Stomach (tissue), 9 donors: ENCODE data around the gene RIMKLB. TPM values are rescaled to one million over a fixed set of nuclear protein-coding genes. Genes with fewer than 3 reads are reported as not detected.

Experiments used
- DNase-seq, 2 donors: peaks; one replicate each; pipeline versions ENCODE4 v3.0.0 to v3.0.0-alpha.2; 2013 to 2019
- H3K27ac ChIP-seq, 5 donors: fragments of 200-600 bp in 4 of 5; sonication (generic) in 4 of 5; one replicate each; pipeline ENCODE4 v1.5.1; 2013 to 2019; ENCODE audit warnings: mild to moderate bottlenecking in 1 of 5, moderate library complexity in 1 of 5
- H3K27me3 ChIP-seq, 3 donors: fragments of 200-600 bp; sonication (generic); one replicate each; pipeline ENCODE4 v1.5.1; 2017 to 2019; ENCODE audit warnings: mixed run types in 1 of 3
- H3K36me3 ChIP-seq, 4 donors: fragments of 200-600 bp; sonication (generic); 1 replicate in 3 of 4; 2 replicates in 1 of 4; pipeline ENCODE4 v1.5.1; 2016 to 2019
- H3K4me1 ChIP-seq, 4 donors: fragments of 200-600 bp; sonication (generic); one replicate each; pipeline ENCODE4 v1.5.1; 2016 to 2019
- H3K4me3 ChIP-seq, 4 donors: fragments of 200-600 bp; sonication (generic) in 3 of 4; one replicate each; pipeline ENCODE4 v1.5.1; 2016 to 2019; ENCODE audit warnings: mild to moderate bottlenecking in 1 of 4
- H3K9me3 ChIP-seq, 4 donors: fragments of 200-600 bp; sonication (generic); one replicate each; pipeline ENCODE4 v1.5.1; 2016 to 2019
- EP300 ChIP-seq: sonication (generic); formaldehyde crosslinking; IDR thresholded peaks from one replicate; pipeline ENCODE4 v1.6.1; 2017; ENCODE audit warnings: antibody characterized with exemption
- POLR2A ChIP-seq, 4 donors: fragments of 450-650 bp; IDR thresholded peaks; one replicate each; pipeline ENCODE4 v1.6.1; 2016; ENCODE audit warnings: antibody characterized with exemption in 4 of 4, control low read depth in 2 of 4, mild to moderate bottlenecking in 1 of 4, moderate library complexity in 1 of 4
- POLR2AphosphoS5 ChIP-seq, 3 donors: sonication (generic); formaldehyde crosslinking; IDR thresholded peaks; one replicate each; pipeline ENCODE4 v1.6.1; 2016; ENCODE audit warnings: antibody characterized with exemption in 3 of 3
- WGBS, 5 donors: extraction: QIAGEN DNeasy Blood & Tissue Kit in 3 of 5; methylation state at CpG; one replicate each; pipeline versions ENCODE4 v1.1.5 to v1.1.7; 2013 to 2018; 5-methylcytosine and 5-hydroxymethylcytosine counted together
- intact Hi-C: fragments of 100-400 bp; cut with DNase I; formaldehyde crosslinking; loops from one replicate; pipeline ENCODE4 v1.15.1; 2023; ENCODE audit warnings: low total_unique reads
- polyA plus RNA-seq, 3 donors: library from polyadenylated mRNA; stranded (reverse); fragments of 200-250 nt; gene quantifications; one replicate each; pipeline ENCODE4 v1.2.3, GENCODE V29; 2013
- total RNA-seq, 5 donors: library from RNA; depleted of rRNA; stranded (reverse); fragments of >200 nt; gene quantifications; one replicate each; pipeline versions ENCODE4 v1.1.0 to v1.2.3, GENCODE V29; 2014 to 2016
- TF ChIP-seq, protein P1 (sequence below), 7 experiments: fragments of 450-650 bp in 4 of 7; fragments of 200-600 bp in 3 of 7; sonication (generic) in 3 of 7; IDR thresholded peaks; one replicate each; pipeline ENCODE4 v1.5.1; 2016 to 2019; ENCODE audit warnings: antibody characterized with exemption in 7 of 7, control low read depth in 2 of 7, mild to moderate bottlenecking in 1 of 7
- donor health status: healthy with polysubstance abuse.
- donor health status: Bipolar disorder and iron deficiency.
- donor health status: healthy.

Gene RIMKLB
- total and polyA plus RNA-seq, 8 donors, result 3.2 to 78.0 (median 24.1) TPM

- WGBS, 5 donors, result 79 to 89% (median 87%) methylated on average over 5 of the region's 5 CpGs
- DNase-seq, result no peak
- Histone ChIP-seq H3K27me3 (no peaks in the 10 kb centered on the region), H3K4me1 (no peaks in the 10 kb centered on the region), H3K36me3 (no peaks in the 10 kb centered on the region), H3K9me3 (no peaks in the 10 kb centered on the region), H3K27ac (no peak overlapping the region), H3K4me3 (no peak overlapping the region)
- intact Hi-C loops, result loop anchor here (10.0 kb wide), 1 partner anchor 222 kb away; no protein-coding TSS in a partner anchor
- no peak for TF ChIP-seq EP300
Observed at GRCh38 chr12:8672381-8672780, 25.4 kb upstream of the RIMKLB start.

DNA sequence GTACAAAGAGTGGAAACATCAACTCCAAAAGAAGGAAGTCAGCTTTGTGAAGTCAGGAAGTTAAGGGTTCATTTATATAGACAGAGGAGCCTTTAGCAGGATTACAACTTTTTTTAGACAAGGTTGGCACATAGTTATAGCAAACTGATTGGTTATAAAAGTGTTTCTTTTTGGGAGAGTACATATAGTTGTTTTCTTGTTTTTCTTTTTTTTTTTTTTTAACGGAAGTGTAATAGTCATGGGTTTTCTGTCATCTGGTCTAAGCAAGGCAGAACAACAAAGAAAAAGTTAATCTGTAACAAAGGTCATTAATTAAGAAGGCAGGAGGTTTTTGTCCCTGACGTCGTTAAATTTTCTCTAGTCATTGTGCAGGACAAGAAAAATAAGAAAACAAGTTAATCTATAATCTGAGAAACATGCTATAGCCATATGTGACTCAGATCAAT is 22.2 kb upstream of the RIMKLB start:
- intact Hi-C loops, result loop anchor here (10.0 kb wide), 1 partner anchor 219 kb away; no protein-coding TSS in a partner anchor

DNA sequence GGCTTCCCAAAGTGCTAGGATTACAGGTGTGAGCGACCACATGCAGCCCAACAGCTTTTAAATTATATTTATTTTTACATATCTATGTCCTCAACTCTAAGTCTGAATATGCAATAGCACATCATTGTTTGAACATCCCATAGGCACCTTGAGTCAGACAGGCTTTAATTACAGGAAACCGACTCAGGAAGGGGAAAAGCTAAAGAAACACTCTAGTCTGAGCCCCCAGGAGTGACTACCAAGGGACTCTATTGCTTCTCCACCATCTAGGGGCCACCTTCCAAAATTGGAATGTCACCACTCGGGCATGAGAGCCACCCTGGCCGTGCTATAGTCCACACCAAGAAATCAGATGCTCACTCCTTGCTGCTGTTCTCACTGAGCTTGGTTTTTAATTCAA is 21.1 kb upstream of the RIMKLB start:
- no peaks in the 10 kb centered on the region for H3K9me3 ChIP-seq
- H3K27me3 ChIP-seq, result no peaks in the 10 kb centered on the region
- DNase-seq, result no peak
- H3K36me3 ChIP-seq, result no peaks in the 10 kb centered on the region
- 80 to 84% (median 83%) methylated on average over 4 of the region's 4 CpGs for WGBS, 5 donors
- H3K27ac ChIP-seq, result no peak overlapping the region
- intact Hi-C loops, result loop anchor here (10.0 kb wide), 1 partner anchor 218 kb away; no protein-coding TSS in a partner anchor
- H3K4me1 ChIP-seq, result peaks cover 0 to 8% (median 3%) of the 10 kb centered on the region in 4 donors
- TF ChIP-seq POLR2A (IDR thresholded peaks at IDR 0.05), result no peak
- TF ChIP-seq EP300, result no peak
- TF ChIP-seq, protein P1, sequence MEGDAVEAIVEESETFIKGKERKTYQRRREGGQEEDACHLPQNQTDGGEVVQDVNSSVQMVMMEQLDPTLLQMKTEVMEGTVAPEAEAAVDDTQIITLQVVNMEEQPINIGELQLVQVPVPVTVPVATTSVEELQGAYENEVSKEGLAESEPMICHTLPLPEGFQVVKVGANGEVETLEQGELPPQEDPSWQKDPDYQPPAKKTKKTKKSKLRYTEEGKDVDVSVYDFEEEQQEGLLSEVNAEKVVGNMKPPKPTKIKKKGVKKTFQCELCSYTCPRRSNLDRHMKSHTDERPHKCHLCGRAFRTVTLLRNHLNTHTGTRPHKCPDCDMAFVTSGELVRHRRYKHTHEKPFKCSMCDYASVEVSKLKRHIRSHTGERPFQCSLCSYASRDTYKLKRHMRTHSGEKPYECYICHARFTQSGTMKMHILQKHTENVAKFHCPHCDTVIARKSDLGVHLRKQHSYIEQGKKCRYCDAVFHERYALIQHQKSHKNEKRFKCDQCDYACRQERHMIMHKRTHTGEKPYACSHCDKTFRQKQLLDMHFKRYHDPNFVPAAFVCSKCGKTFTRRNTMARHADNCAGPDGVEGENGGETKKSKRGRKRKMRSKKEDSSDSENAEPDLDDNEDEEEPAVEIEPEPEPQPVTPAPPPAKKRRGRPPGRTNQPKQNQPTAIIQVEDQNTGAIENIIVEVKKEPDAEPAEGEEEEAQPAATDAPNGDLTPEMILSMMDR (IDR thresholded peaks at IDR 0.05), result no peak
- no peak for TF ChIP-seq POLR2AphosphoS5 (IDR thresholded peaks at IDR 0.05)
- no peak overlapping the region for H3K4me3 ChIP-seq

More for the DNA sequence above, 22.2 kb upstream of the RIMKLB start:
- Histone ChIP-seq H3K27me3 (no peaks in the 10 kb centered on the region), H3K9me3 (no peaks in the 10 kb centered on the region), H3K4me1 (no peaks in the 10 kb centered on the region), H3K4me3 (no peak overlapping the region), H3K27ac (no peak overlapping the region), H3K36me3 (no peaks in the 10 kb centered on the region)
- no peak for DNase-seq
- TF ChIP-seq EP300, result no peak
- TF ChIP-seq, protein P1 (IDR thresholded peaks at IDR 0.05), result no peak
- no peak for TF ChIP-seq POLR2A (IDR thresholded peaks at IDR 0.05)
- TF ChIP-seq POLR2AphosphoS5 (IDR thresholded peaks at IDR 0.05), result no peak
- WGBS, 5 donors, result 3 to 26% (median 18%) methylated on average over 3 of the region's 3 CpGs

DNA sequence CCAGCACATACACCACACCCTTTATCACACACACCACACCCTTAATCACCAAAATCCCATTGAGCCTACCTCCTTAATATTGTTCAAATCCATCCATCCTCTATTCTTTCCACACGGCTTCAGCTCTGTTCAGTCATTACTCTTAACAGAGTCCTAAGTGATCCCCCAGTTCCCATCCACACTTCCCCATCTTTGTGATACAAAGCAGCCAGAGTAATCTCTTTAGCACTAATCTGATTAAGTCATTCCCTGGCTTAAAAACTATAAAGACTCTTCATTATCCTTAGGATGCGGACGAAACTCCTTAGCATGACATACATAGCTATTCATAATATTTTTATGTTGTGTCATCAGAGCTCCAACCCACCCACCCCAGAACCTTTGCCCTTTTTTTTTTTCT is 20.4 kb upstream of the RIMKLB start:
- no peak for DNase-seq
- no peak overlapping the region for H3K27ac ChIP-seq
- no peaks in the 10 kb centered on the region for H3K36me3 ChIP-seq
- no peaks in the 10 kb centered on the region for H3K27me3 ChIP-seq
- 87 to 94% (median 92%) methylated on average over 3 of the region's 3 CpGs for WGBS, 5 donors
- intact Hi-C loops, result loop anchor here (10.0 kb wide), 1 partner anchor 217 kb away; no protein-coding TSS in a partner anchor
- peaks cover 0 to 13% (median 6%) of the 10 kb centered on the region in 4 donors for H3K4me1 ChIP-seq
- H3K4me3 ChIP-seq, result no peak overlapping the region
- no peak for TF ChIP-seq EP300
- no peaks in the 10 kb centered on the region for H3K9me3 ChIP-seq

GRCh38 chr12:8678661-8679111 is 19.1 kb upstream of the RIMKLB start:
- no peak for TF ChIP-seq EP300
- TF ChIP-seq POLR2AphosphoS5 (IDR thresholded peaks at IDR 0.05), result no peak
- no peak for TF ChIP-seq POLR2A (IDR thresholded peaks at IDR 0.05)
- TF ChIP-seq, protein P1 (IDR thresholded peaks at IDR 0.05), result no peak
- Histone ChIP-seq H3K9me3 (no peaks in the 10 kb centered on the region), H3K4me3 (no peak overlapping the region), H3K4me1 (peaks cover 0 to 14% (median 6%) of the 10 kb centered on the region in 4 donors), H3K36me3 (no peaks in the 10 kb centered on the region), H3K27ac (no peak overlapping the region), H3K27me3 (no peaks in the 10 kb centered on the region)
- no peak for DNase-seq
- WGBS, 5 donors, result 72 to 90% (median 85%) methylated on average over 3 of the region's 3 CpGs
- intact Hi-C loops, result loop anchor here (10.0 kb wide), 1 partner anchor 216 kb away; no protein-coding TSS in a partner anchor
